Astrocyte (in vitro differentiated cells and primary cell): ENCODE measurements around the gene PRKCE. TPM values are rescaled to one million over a fixed set of nuclear protein-coding genes. Genes with fewer than 3 reads are reported as not detected.
A peak's percentile ranks its signal among the peaks of the same experiment; 100 is the strongest.

ENCODE experiments used
- DNase-seq: peaks from one replicate; pipeline ENCODE4 v3.0.0-alpha.2; 2010; ENCODE audit warnings: low read depth
- FAIRE-seq: peaks from 2 replicates; lab custom pipeline; 2011; peaks lifted over from hg19 to GRCh38; lab: Jason Lieb, UNC
- H2AFZ ChIP-seq: 2 replicates; pipeline ENCODE4 v1.6.0; 2012; ENCODE audit warnings: low read depth, low read length, inconsistent platforms
- H3K27ac ChIP-seq: 2 replicates; pipeline ENCODE4 v1.5.1; 2011; ENCODE audit warnings: low read depth, low read length, inconsistent platforms
- H3K27me3 ChIP-seq: 2 replicates; pipeline ENCODE4 v1.6.0; 2011; ENCODE audit warnings: low read length, inconsistent platforms; ENCODE audit not compliant: insufficient read depth
- H3K36me3 ChIP-seq: 2 replicates; pipeline ENCODE4 v1.5.1; 2011; ENCODE audit warnings: low read length, inconsistent platforms; ENCODE audit not compliant: insufficient read depth
- H3K4me1 ChIP-seq: 2 replicates; pipeline ENCODE4 v1.5.1; 2011; ENCODE audit warnings: low read length, inconsistent platforms; ENCODE audit not compliant: insufficient read depth
- H3K4me2 ChIP-seq: 2 replicates; pipeline ENCODE4 v1.6.0; 2012; ENCODE audit warnings: low read length, inconsistent platforms
- H3K4me3 ChIP-seq: 2 replicates; pipeline ENCODE4 v1.5.1; 2011; ENCODE audit warnings: low read depth, mild to moderate bottlenecking, low read length, inconsistent platforms; ENCODE audit not compliant: insufficient read depth
- H3K79me2 ChIP-seq: 2 replicates; pipeline ENCODE4 v1.6.0; 2012; ENCODE audit warnings: mild to moderate bottlenecking, low read length, inconsistent platforms; ENCODE audit not compliant: insufficient read depth
- H3K9ac ChIP-seq: 2 replicates; pipeline ENCODE4 v1.6.0; 2012; ENCODE audit warnings: mild to moderate bottlenecking, low read length, inconsistent platforms
- H3K9me3 ChIP-seq: 2 replicates; pipeline ENCODE4 v1.5.1; 2012; ENCODE audit warnings: low read depth, mild to moderate bottlenecking, low read length, inconsistent platforms; ENCODE audit not compliant: insufficient read depth
- H4K20me1 ChIP-seq: 2 replicates; pipeline ENCODE4 v1.6.0; 2012; ENCODE audit warnings: low read length, inconsistent platforms; ENCODE audit not compliant: insufficient read depth
- H3K27ac Mint-ChIP-seq: one replicate; pipeline ENCODE4 v1.8.0; 2021; ENCODE audit warnings: mild to moderate bottlenecking, mixed read lengths; ENCODE audit not compliant: unreplicated experiment
- H3K27me3 Mint-ChIP-seq: one replicate; pipeline ENCODE4 v1.8.0; 2021; ENCODE audit warnings: low read depth, mixed read lengths; ENCODE audit not compliant: unreplicated experiment
- H3K36me3 Mint-ChIP-seq: one replicate; pipeline ENCODE4 v1.8.0; 2021; ENCODE audit warnings: low read depth, mixed read lengths; ENCODE audit not compliant: unreplicated experiment
- H3K4me1 Mint-ChIP-seq: one replicate; pipeline ENCODE4 v1.8.0; 2021; ENCODE audit warnings: low read depth, mixed read lengths; ENCODE audit not compliant: unreplicated experiment
- H3K4me3 Mint-ChIP-seq: one replicate; pipeline ENCODE4 v1.8.0; 2021; ENCODE audit warnings: mild to moderate bottlenecking, moderate library complexity, mixed read lengths; ENCODE audit not compliant: unreplicated experiment
- H3K9me3 Mint-ChIP-seq: one replicate; pipeline ENCODE4 v1.8.0; 2021; ENCODE audit warnings: mild to moderate bottlenecking, mixed read lengths; ENCODE audit not compliant: unreplicated experiment
- EZH2 ChIP-seq: IDR thresholded peaks from 2 replicates; pipeline ENCODE4 v1.6.1; 2012; ENCODE audit warnings: mild to moderate bottlenecking, low read length, inconsistent platforms; ENCODE audit not compliant: insufficient read depth
- total RNA-seq: library from RNA; stranded (reverse); gene quantifications from 2 replicates; pipeline ENCODE4 v1.2.1, GENCODE V29; 2021
- TF ChIP-seq, protein P1 (sequence below): IDR thresholded peaks from 2 replicates; pipeline ENCODE4 v1.5.1; 2011; ENCODE audit warnings: low read depth, mild to moderate bottlenecking, inconsistent platforms, low read length, moderate library complexity; ENCODE audit not compliant: insufficient read depth

The PRKCE gene
- total RNA-seq, 1 donor from 2014 or later, result 12.8 TPM

DNA sequence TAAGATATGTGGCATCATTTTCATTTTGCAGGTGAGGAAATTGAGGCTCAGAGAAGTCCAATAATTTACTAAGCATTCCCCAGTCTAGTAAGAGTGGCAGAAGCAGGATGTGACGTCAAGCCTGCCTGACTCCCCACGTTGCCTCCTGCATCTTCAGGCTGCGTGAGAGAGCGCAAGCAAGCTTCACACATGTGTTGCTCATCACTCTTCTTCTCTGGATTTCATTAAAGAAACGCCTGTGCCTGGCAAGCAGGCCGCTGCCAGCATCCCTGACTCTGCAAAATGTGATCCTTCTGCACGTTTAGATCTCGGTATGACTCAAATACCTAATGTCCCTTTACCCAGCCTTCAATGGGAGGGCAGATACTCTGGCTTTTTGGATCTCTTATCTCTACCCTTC is 96.8 kb downstream of the PRKCE start:
- Histone ChIP-seq H2AFZ (no peak overlapping the region), H3K4me3 (no peak overlapping the region), H3K27me3 (no peaks in the 10 kb centered on the region), H3K36me3 (no peaks in the 10 kb centered on the region), H3K4me1 (no peaks in the 10 kb centered on the region), H3K9ac (no peak overlapping the region), H3K9me3 (no peaks in the 10 kb centered on the region), H4K20me1 (peaks cover 21% of the 10 kb centered on the region), H3K79me2 (no peaks in the 10 kb centered on the region), H3K4me2 (no peak overlapping the region), H3K27ac (no peak overlapping the region)
- H3K36me3 Mint-ChIP-seq, result peaks cover 2% of the 10 kb centered on the region
- peaks cover 3% of the 10 kb centered on the region for H3K4me1 Mint-ChIP-seq
- H3K27ac Mint-ChIP-seq, result no peak overlapping the region
- no peak overlapping the region for H3K4me3 Mint-ChIP-seq
- peaks cover 7% of the 10 kb centered on the region for H3K9me3 Mint-ChIP-seq
- TF ChIP-seq, protein P1, sequence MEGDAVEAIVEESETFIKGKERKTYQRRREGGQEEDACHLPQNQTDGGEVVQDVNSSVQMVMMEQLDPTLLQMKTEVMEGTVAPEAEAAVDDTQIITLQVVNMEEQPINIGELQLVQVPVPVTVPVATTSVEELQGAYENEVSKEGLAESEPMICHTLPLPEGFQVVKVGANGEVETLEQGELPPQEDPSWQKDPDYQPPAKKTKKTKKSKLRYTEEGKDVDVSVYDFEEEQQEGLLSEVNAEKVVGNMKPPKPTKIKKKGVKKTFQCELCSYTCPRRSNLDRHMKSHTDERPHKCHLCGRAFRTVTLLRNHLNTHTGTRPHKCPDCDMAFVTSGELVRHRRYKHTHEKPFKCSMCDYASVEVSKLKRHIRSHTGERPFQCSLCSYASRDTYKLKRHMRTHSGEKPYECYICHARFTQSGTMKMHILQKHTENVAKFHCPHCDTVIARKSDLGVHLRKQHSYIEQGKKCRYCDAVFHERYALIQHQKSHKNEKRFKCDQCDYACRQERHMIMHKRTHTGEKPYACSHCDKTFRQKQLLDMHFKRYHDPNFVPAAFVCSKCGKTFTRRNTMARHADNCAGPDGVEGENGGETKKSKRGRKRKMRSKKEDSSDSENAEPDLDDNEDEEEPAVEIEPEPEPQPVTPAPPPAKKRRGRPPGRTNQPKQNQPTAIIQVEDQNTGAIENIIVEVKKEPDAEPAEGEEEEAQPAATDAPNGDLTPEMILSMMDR, result no peak
- TF ChIP-seq EZH2, result no peak
- peaks cover 1% of the 10 kb centered on the region for H3K27me3 Mint-ChIP-seq
- peak; percentile 43 for FAIRE-seq
- DNase-seq, result peak; percentile 13

DNA sequence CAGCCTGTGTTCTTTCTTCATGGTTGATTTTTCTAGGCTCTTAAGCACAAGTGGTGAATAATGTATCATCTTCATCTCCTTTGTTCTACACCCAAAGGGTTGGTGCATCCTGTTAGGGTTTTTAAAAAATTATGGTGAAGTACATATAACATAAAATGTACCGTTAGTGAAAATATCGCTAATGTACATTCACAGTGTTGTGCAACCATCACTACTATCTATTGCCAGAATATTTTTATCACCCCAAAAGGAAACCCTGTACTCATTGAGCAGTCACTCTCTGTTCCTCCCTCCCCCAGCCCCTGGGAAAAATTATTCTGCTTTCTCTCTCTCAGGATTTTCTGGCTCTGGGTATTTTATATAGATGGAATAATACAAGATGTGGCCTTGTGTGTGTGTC is 98.5 kb downstream of the PRKCE start:
- H3K36me3 ChIP-seq, result no peaks in the 10 kb centered on the region
- H2AFZ ChIP-seq, result no peak overlapping the region
- Mint-ChIP-seq H3K4me3 (no peak overlapping the region), H3K36me3 (peaks cover 2% of the 10 kb centered on the region), H3K27ac (no peak overlapping the region), H3K4me1 (no peaks in the 10 kb centered on the region), H3K9me3 (peaks cover 7% of the 10 kb centered on the region), H3K27me3 (peaks cover 1% of the 10 kb centered on the region)
- no peak overlapping the region for H3K4me3 ChIP-seq
- H3K4me1 ChIP-seq, result no peaks in the 10 kb centered on the region
- H3K9ac ChIP-seq, result no peak overlapping the region
- H3K4me2 ChIP-seq, result no peak overlapping the region
- DNase-seq (no peak), FAIRE-seq (no peak)
- no peaks in the 10 kb centered on the region for H3K27me3 ChIP-seq
- peaks cover 26% of the 10 kb centered on the region for H4K20me1 ChIP-seq
- no peaks in the 10 kb centered on the region for H3K9me3 ChIP-seq
- TF ChIP-seq, protein P1, result no peak
- TF ChIP-seq EZH2, result no peak
- H3K79me2 ChIP-seq, result no peaks in the 10 kb centered on the region
- no peak overlapping the region for H3K27ac ChIP-seq

DNA sequence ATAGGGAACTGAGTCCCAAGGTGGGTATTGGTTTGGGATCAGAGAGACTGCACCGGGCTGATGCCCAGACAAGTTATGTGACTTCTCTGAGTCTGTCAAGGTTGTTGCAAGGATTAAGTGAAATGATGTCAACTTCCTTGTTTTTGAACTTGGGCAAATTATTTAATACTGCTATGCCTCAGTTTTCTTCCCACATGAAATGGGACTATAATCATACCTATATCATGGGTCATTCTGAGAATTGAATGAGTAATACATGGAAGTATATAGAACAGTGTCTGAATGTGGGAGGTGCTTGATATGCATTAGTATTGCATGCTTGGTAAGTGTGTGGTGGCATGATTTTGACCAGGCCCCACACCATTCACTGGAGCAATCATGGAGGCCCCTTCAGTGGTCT is 99.0 kb downstream of the PRKCE start:
- DNase-seq (no peak), FAIRE-seq (no peak)
- TF ChIP-seq, protein P1, result no peak
- TF ChIP-seq EZH2, result no peak
- Histone ChIP-seq H3K27me3 (no peaks in the 10 kb centered on the region), H3K27ac (no peak overlapping the region), H3K9ac (no peak overlapping the region), H3K79me2 (no peaks in the 10 kb centered on the region), H3K9me3 (no peaks in the 10 kb centered on the region), H3K4me3 (no peak overlapping the region), H4K20me1 (peaks cover 31% of the 10 kb centered on the region), H3K36me3 (no peaks in the 10 kb centered on the region), H3K4me1 (peaks cover under 1% of the 10 kb centered on the region), H3K4me2 (no peak overlapping the region), H2AFZ (no peak overlapping the region)
- peaks cover 2% of the 10 kb centered on the region for H3K36me3 Mint-ChIP-seq
- H3K9me3 Mint-ChIP-seq, result peaks cover 7% of the 10 kb centered on the region
- no peaks in the 10 kb centered on the region for H3K4me1 Mint-ChIP-seq
- H3K27me3 Mint-ChIP-seq, result peaks cover 1% of the 10 kb centered on the region
- no peak overlapping the region for H3K4me3 Mint-ChIP-seq
- H3K27ac Mint-ChIP-seq, result no peak overlapping the region
